ENCODE results near the gene CNTNAP2.

CNTNAP2 gene

GRCh38 chr7:147646568-147646967 lies 1530.0 kb downstream of the CNTNAP2 start:
- POLR2A ChIA-PET: no interaction called here
- CTCF ChIA-PET: no interaction called here
- TF ChIP-seq ZNF148 (tag by site-specific recombination; IDR thresholded peaks at IDR 0.05; ENCODE audit: borderline replicate concordance) (no peak), ZNF510 (tag by site-specific recombination; IDR thresholded peaks at IDR 0.05; ENCODE audit: insufficient replicate concordance) (no peak)
- no peaks in the 10 kb centered on the region for H3K9me3 ChIP-seq (ENCODE audit: control insufficient read depth, insufficient read depth, low read depth, low read length)
- no peak overlapping the region for H3K27ac ChIP-seq (ENCODE audit: extremely low read depth, low read depth, low read length)
- H3K4me1 ChIP-seq (ENCODE audit: control insufficient read depth, insufficient read depth, low read length): no peaks in the 10 kb centered on the region
- H3K36me3 ChIP-seq (ENCODE audit: control insufficient read depth in 2 of 2, insufficient read depth in 1 of 2, low read length in 2 of 2): no peaks in the 10 kb centered on the region
- H3K4me3 ChIP-seq (ENCODE audit: low read depth, low read length): no peak overlapping the region

GRCh38 chr7:147650991-147651390 lies 1534.4 kb downstream of the CNTNAP2 start:
- Histone ChIP-seq H3K9me3 (ENCODE audit: control insufficient read depth, insufficient read depth, low read depth, low read length) (no peaks in the 10 kb centered on the region), H3K4me3 (ENCODE audit: low read depth, low read length) (no peak overlapping the region), H3K27ac (ENCODE audit: extremely low read depth, low read depth, low read length) (no peak overlapping the region), H3K4me1 (ENCODE audit: control insufficient read depth, insufficient read depth, low read length) (no peaks in the 10 kb centered on the region), H3K36me3 (ENCODE audit: control insufficient read depth in 2 of 2, insufficient read depth in 1 of 2, low read length in 2 of 2) (no peaks in the 10 kb centered on the region)
- no peak for TF ChIP-seq AEBP2 (tag by site-specific recombination; IDR thresholded peaks at IDR 0.05; ENCODE audit: borderline replicate concordance)
- no peak for TF ChIP-seq ZBTB7A (tag by site-specific recombination; IDR thresholded peaks at IDR 0.05; ENCODE audit: low read depth)
- TF ChIP-seq GLIS1 (tag by site-specific recombination; IDR thresholded peaks at IDR 0.05): no peak
- TF ChIP-seq ZNF791 (tag by site-specific recombination; IDR thresholded peaks at IDR 0.05): no peak
- no peak for TF ChIP-seq HOXA7 (CRISPR knock-in tag; IDR thresholded peaks at IDR 0.05; ENCODE audit: borderline replicate concordance)
- no peak for TF ChIP-seq ZNF596 (tag by site-specific recombination; IDR thresholded peaks at IDR 0.05)
- no peak for TF ChIP-seq ZSCAN4 (tag by site-specific recombination; IDR thresholded peaks at IDR 0.05)
- TF ChIP-seq ZNF426 (tag by site-specific recombination; IDR thresholded peaks at IDR 0.05): no peak
- no peak for TF ChIP-seq ZNF677 (tag by site-specific recombination; IDR thresholded peaks at IDR 0.05)
- ChIA-PET CTCF (no interaction called here), POLR2A (no interaction called here)

- Histone ChIP-seq H3K27ac (ENCODE audit: extremely low read depth, low read depth, low read length) (no peak overlapping the region), H3K36me3 (ENCODE audit: control insufficient read depth in 2 of 2, insufficient read depth in 1 of 2, low read length in 2 of 2) (no peaks in the 10 kb centered on the region), H3K9me3 (ENCODE audit: control insufficient read depth, insufficient read depth, low read depth, low read length) (no peaks in the 10 kb centered on the region), H3K4me3 (ENCODE audit: low read depth, low read length) (no peak overlapping the region), H3K4me1 (ENCODE audit: control insufficient read depth, insufficient read depth, low read length) (no peaks in the 10 kb centered on the region)
- POLR2A ChIA-PET: no interaction called here
- no peak for TF ChIP-seq ZNF175 (tag by site-specific recombination; IDR thresholded peaks at IDR 0.05)
- TF ChIP-seq OSR2 (tag by site-specific recombination; IDR thresholded peaks at IDR 0.05): no peak
- TF ChIP-seq ZNF157 (tag by site-specific recombination; IDR thresholded peaks at IDR 0.05): no peak
- no peak for TF ChIP-seq ZNF114 (tag by site-specific recombination; IDR thresholded peaks at IDR 0.05)
- no peak for TF ChIP-seq PBX3 (CRISPR knock-in tag; IDR thresholded peaks at IDR 0.05)
- CTCF ChIA-PET: interaction anchor here (0.6 kb wide), 1 partner anchor 816 kb away, joined by 3 read pairs; no protein-coding TSS in a partner anchor
Measured at GRCh38 chr7:147651601-147652000, 1535.0 kb downstream of the CNTNAP2 start.
